HT1080 (cell line): Measurements from ENCODE around the gene ERCC6L. TPM values are rescaled to one million over a fixed set of nuclear protein-coding genes. Genes with fewer than 3 reads are reported as not detected.

Experiments
- DNase-seq: peaks from one replicate; pipeline ENCODE4 v3.0.0-alpha.2; 2015; ENCODE audit warnings: low read depth
- polyA plus RNA-seq, 2 experiments: library from polyadenylated mRNA; depleted of rRNA; stranded (reverse); fragments of >200 nt; gene quantifications; 2 replicates each; pipeline ENCODE4 v1.2.3, GENCODE V29; 2015
- total RNA-seq: library from RNA; depleted of rRNA; stranded (reverse); fragments of >200 nt; shearing (Covaris generic); gene quantifications from 2 replicates; pipeline ENCODE4 v1.2.3, GENCODE V29; 2014; rRNA removed

ERCC6L gene
- total RNA-seq, result 10.1 and 10.5 TPM in 2 replicates
- 6.6 and 7.8 TPM in 2 replicates for polyA plus RNA-seq (2015; cell fraction: cytosol; rRNA removed)
- 13.6 and 17.9 TPM in 2 replicates for polyA plus RNA-seq (2015; cell fraction: nucleus; rRNA removed)

- DNase-seq, result peak; percentile 89
Measured at GRCh38 chrX:72238721-72239475, at the start of gene ERCC6L. Gene ERCC6L, minus strand, starts transcription at chrX:72239027. Its CDS starts 116 bp downstream, at chrX:72238911.

- no peak for DNase-seq
Measured at GRCh38 chrX:72282302-72282701, 43.5 kb upstream of the ERCC6L start.

GRCh38 chrX:72280321-72280845 is 41.6 kb upstream of the ERCC6L start:
- peak; percentile 86 for DNase-seq

GRCh38 chrX:72276478-72276953 is 37.7 kb upstream of the ERCC6L start:
- DNase-seq, result no peak

GRCh38 chrX:72274526-72274925 is 35.7 kb upstream of the ERCC6L start:
- DNase-seq, result no peak

GRCh38 chrX:72273718-72274117 is 34.9 kb upstream of the ERCC6L start:
- peak; percentile 56 for DNase-seq

GRCh38 chrX:72272868-72273267 is 34.0 kb upstream of the ERCC6L start:
- peak; percentile 70 for DNase-seq

GRCh38 chrX:72271812-72272211 is 33.0 kb upstream of the ERCC6L start:
- no peak for DNase-seq

- no peak for DNase-seq
Measured at GRCh38 chrX:72271091-72271788, 32.4 kb upstream of the ERCC6L start.

- DNase-seq, result no peak
Measured at GRCh38 chrX:72270316-72270866, 31.6 kb upstream of the ERCC6L start.

- peak; percentile 89 for DNase-seq
Measured at GRCh38 chrX:72269671-72270251, 30.9 kb upstream of the ERCC6L start.

- DNase-seq, result peak; percentile 28
Measured at GRCh38 chrX:72268597-72269365, 30.0 kb upstream of the ERCC6L start.

- DNase-seq, result no peak
Measured at GRCh38 chrX:72265263-72265662, 26.4 kb upstream of the ERCC6L start.

GRCh38 chrX:72262077-72262476 is 23.2 kb upstream of the ERCC6L start:
- DNase-seq, result no peak

- no peak for DNase-seq
Measured at GRCh38 chrX:72260448-72260847, 21.6 kb upstream of the ERCC6L start.

GRCh38 chrX:72258174-72258573 is 19.3 kb upstream of the ERCC6L start:
- DNase-seq, result peak; percentile 65

GRCh38 chrX:72255864-72256263 is 17.0 kb upstream of the ERCC6L start:
- DNase-seq, result no peak

GRCh38 chrX:72255445-72255844 is 16.6 kb upstream of the ERCC6L start:
- no peak for DNase-seq

- no peak for DNase-seq
Measured at GRCh38 chrX:72254816-72255215, 16.0 kb upstream of the ERCC6L start.

- no peak for DNase-seq
Measured at GRCh38 chrX:72253686-72254085, 14.9 kb upstream of the ERCC6L start.
